Tibial nerve (tissue), 4 donors: ENCODE data around the gene BMP8B. TPM values are rescaled to one million over a fixed set of nuclear protein-coding genes. Genes with fewer than 3 reads are reported as not detected.
"Not testable (repeated sequence)": the region's sequence is repeated elsewhere in the genome, so short reads cannot be mapped to it uniquely, and the experiment has no call there.

Experiments
- DNase-seq, 2 donors: peaks; one replicate each; pipeline ENCODE4 v3.0.0-alpha.2; 2019; ENCODE audit warnings: low spot score in 2 of 2
- H3K27ac ChIP-seq, 4 donors: fragments of 200-600 bp; sonication (generic) in 3 of 4; one replicate each; pipeline ENCODE4 v1.5.1; 2017 to 2019; ENCODE audit warnings: mild to moderate bottlenecking in 1 of 4
- H3K27me3 ChIP-seq, 2 donors: fragments of 200-600 bp; sonication (generic) in 1 of 2; one replicate each; pipeline versions ENCODE4 v1.5.1 to v1.6.0; 2017 to 2019
- H3K36me3 ChIP-seq, 3 donors: fragments of 200-600 bp; sonication (generic); one replicate each; pipeline ENCODE4 v1.5.1; 2018 to 2019
- H3K4me1 ChIP-seq, 4 donors: fragments of 200-600 bp; sonication (generic) in 3 of 4; one replicate each; pipeline ENCODE4 v1.5.1; 2017 to 2019
- H3K4me3 ChIP-seq, 4 donors: fragments of 200-600 bp; sonication (generic) in 3 of 4; one replicate each; pipeline ENCODE4 v1.5.1; 2017 to 2019; ENCODE audit warnings: mild to moderate bottlenecking in 1 of 4, moderate library complexity in 1 of 4
- H3K9me3 ChIP-seq, 4 donors: fragments of 200-600 bp; sonication (generic) in 3 of 4; one replicate each; pipeline ENCODE4 v1.5.1; 2017 to 2019
- CTCF ChIP-seq, 5 experiments: fragments of 200-600 bp in 3 of 5; fragments of 450-650 bp in 2 of 5; sonication (generic) in 3 of 5; IDR thresholded peaks; one replicate each; pipeline ENCODE4 v1.5.1; 2016 to 2019; ENCODE audit warnings: antibody characterized with exemption in 5 of 5, mild to moderate bottlenecking in 3 of 5, moderate library complexity in 2 of 5
- EP300 ChIP-seq, 2 donors: sonication (generic); formaldehyde crosslinking; IDR thresholded peaks; one replicate each; pipeline ENCODE4 v1.6.1; 2017; ENCODE audit warnings: antibody characterized with exemption in 2 of 2, mild to moderate bottlenecking in 1 of 2
- POLR2A ChIP-seq, 2 donors: fragments of 450-650 bp; IDR thresholded peaks; one replicate each; pipeline ENCODE4 v1.6.1; 2017; ENCODE audit warnings: antibody characterized with exemption in 2 of 2, mild to moderate bottlenecking in 2 of 2, moderate library complexity in 2 of 2
- WGBS, 2 donors: methylation state at CpG; one replicate each; pipeline ENCODE4 v1.1.5; 2018; 5-methylcytosine and 5-hydroxymethylcytosine counted together
- total RNA-seq, 4 donors: library from RNA; depleted of rRNA; stranded (reverse); fragments of >200 nt; gene quantifications; one replicate each; pipeline ENCODE4 v1.1.0, GENCODE V29; 2016

The BMP8B gene
- total RNA-seq, 4 donors from 2014 or later = 13.6 to 33.9 (median 29.5) TPM

- not testable (repeated sequence) for H3K9me3 ChIP-seq, H3K4me1 ChIP-seq, H3K27ac ChIP-seq, DNase-seq, H3K27me3 ChIP-seq, H3K4me3 ChIP-seq
- H3K36me3 ChIP-seq = peaks cover 0 to 20% (median 0%) of the 10 kb centered on the region in 3 donors
- WGBS, 2 donors = 41 to 43% methylated on average over 3 of the region's 5 CpGs
Measured at GRCh38 chr1:39766466-39766865, 22.2 kb downstream of the BMP8B start.

- not testable (repeated sequence) for H3K4me1 ChIP-seq, H3K9me3 ChIP-seq, DNase-seq, H3K4me3 ChIP-seq, H3K27me3 ChIP-seq, H3K27ac ChIP-seq
- peaks cover 0 to 40% (median 0%) of the 10 kb centered on the region in 3 donors for H3K36me3 ChIP-seq
- WGBS, 2 donors = no CpG with 5 or more reads among the region's 19 CpGs
Measured at GRCh38 chr1:39764512-39764911, 24.2 kb downstream of the BMP8B start.

DNA sequence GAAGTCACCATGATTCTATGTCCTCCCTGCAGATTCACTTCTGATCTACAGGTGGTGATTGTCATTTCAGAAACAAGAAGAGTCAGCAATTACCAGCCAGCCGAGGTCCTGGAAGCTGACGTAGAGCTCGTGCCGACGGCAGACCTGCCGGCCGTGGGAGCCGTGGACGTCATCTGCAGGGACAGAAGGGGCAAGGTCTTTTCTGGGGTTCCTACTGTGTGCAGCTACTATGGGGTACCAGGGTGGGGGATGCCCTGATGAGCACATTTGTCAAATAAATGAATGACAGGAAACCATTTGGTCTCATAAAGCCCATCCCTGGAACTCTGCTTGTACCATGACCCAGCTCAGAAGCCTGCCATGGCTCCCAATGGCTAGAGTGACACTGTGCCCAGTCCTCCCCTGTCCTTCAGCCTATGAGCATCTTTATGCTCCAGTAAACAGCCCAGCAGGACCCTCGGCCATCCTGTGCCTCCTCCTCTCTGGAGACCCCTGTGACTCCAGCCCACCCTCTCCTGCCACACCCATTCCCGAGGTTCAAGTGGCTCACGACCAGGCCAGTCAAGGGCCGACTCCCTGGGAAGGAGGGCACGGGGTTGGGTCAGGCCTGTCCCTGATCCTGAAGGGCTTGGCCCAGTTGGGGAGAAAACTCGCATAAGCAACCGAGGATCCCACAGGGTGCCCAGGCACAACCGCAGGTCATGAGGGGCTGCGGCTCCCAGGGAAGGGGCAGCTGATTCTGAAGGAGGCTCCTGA is 24.9 kb downstream of the BMP8B start:
- H3K27ac ChIP-seq, H3K4me3 ChIP-seq, H3K27me3 ChIP-seq, H3K9me3 ChIP-seq, H3K4me1 ChIP-seq, DNase-seq: not testable (repeated sequence)
- H3K36me3 ChIP-seq = peaks cover 0 to 47% (median 0%) of the 10 kb centered on the region in 3 donors
- WGBS, 2 donors = 74 to 77% methylated on average over 14 to 15 of the region's 18 CpGs

GRCh38 chr1:39762550-39763540 is 25.8 kb downstream of the BMP8B start:
- peaks cover 0 to 56% (median 0%) of the 10 kb centered on the region in 3 donors for H3K36me3 ChIP-seq
- no peak overlapping the region for H3K27ac ChIP-seq
- no peaks in the 10 kb centered on the region for H3K27me3 ChIP-seq
- H3K4me3 ChIP-seq = no peak overlapping the region
- no peaks in the 10 kb centered on the region for H3K4me1 ChIP-seq
- 84 to 86% methylated on average over 23 to 24 of the region's 30 CpGs for WGBS, 2 donors
- TF ChIP-seq EP300 (IDR thresholded peaks at IDR 0.05) = no peak
- TF ChIP-seq POLR2A (IDR thresholded peaks at IDR 0.05) = no peak
- TF ChIP-seq CTCF (IDR thresholded peaks at IDR 0.05) = no peak
- no peaks in the 10 kb centered on the region for H3K9me3 ChIP-seq
- DNase-seq = no peak

- WGBS, 2 donors = 58 to 67% methylated on average over 14 to 16 of the region's 16 CpGs
- Histone ChIP-seq H3K4me3 (no peak overlapping the region), H3K27ac (no peak overlapping the region), H3K4me1 (no peaks in the 10 kb centered on the region), H3K36me3 (peaks cover 0 to 68% (median 0%) of the 10 kb centered on the region in 3 donors), H3K27me3 (no peaks in the 10 kb centered on the region), H3K9me3 (no peaks in the 10 kb centered on the region)
- no peak for TF ChIP-seq POLR2A (IDR thresholded peaks at IDR 0.05)
- no peak for TF ChIP-seq CTCF (IDR thresholded peaks at IDR 0.05)
- TF ChIP-seq EP300 (IDR thresholded peaks at IDR 0.05) = no peak
- DNase-seq = no peak
Measured at GRCh38 chr1:39761557-39762260, 27.0 kb downstream of the BMP8B start.

GRCh38 chr1:39761016-39761415 is 27.6 kb downstream of the BMP8B start:
- Histone ChIP-seq H3K9me3 (no peaks in the 10 kb centered on the region), H3K4me3 (no peak overlapping the region), H3K4me1 (no peaks in the 10 kb centered on the region), H3K36me3 (peaks cover 0 to 74% (median 0%) of the 10 kb centered on the region in 3 donors), H3K27me3 (no peaks in the 10 kb centered on the region), H3K27ac (no peak overlapping the region)
- TF ChIP-seq POLR2A (IDR thresholded peaks at IDR 0.05) (no peak), CTCF (IDR thresholded peaks at IDR 0.05) (no peak), EP300 (IDR thresholded peaks at IDR 0.05) (no peak)
- 77 to 88% methylated on average over 9 of the region's 9 CpGs for WGBS, 2 donors
- DNase-seq = no peak
